ENCODE measurements around the gene WWC1. TPM values are rescaled to one million over a fixed set of nuclear protein-coding genes. Genes with fewer than 3 reads are reported as not detected.

Gene WWC1
- total and polyA plus RNA-seq, 10 of the 15 experiments (the other 5 are each of a cell fraction or from before 2014, with no cell fraction given): 0.50 to 7.8 (median 2.5) TPM

DNA sequence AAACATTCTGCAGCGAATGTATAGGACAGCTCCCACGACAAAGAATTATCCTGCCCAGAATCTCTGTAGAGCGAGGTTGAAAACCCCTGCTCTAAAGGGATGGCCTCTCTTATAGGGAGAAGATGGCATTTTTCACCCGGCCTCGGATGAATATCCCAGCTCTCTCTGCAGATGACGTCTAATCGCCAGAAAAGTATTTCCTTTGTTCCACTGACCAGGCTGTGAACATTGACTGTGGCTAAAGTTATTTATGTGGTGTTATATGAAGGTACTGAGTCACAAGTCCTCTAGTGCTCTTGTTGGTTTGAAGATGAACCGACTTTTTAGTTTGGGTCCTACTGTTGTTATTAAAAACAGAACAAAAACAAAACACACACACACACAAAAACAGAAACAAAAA, 177.4 kb downstream of the WWC1 start (continued):
- no peak for TF ChIP-seq BMI1 (IDR thresholded peaks at IDR 0.05; ENCODE audit: borderline replicate concordance)

DNA sequence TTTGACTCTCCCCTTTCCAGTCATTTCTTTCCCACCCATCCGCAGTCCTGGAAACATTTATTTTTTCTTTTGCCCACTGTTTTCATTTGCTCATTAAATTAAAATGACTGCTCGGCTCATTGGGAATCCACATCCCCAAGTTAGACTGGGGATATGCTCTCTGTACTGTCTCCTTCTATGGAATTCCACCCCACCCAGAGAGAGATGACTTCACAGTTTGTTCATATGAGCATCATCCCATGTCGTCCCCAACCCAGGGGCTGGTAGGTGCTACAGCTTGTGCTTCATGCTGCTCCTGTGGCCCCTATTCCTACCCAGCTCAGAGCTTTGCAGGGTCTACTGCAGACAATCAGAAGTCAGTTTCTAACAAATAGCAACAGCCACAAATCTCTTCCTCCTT, 178.4 kb downstream of the WWC1 start:
- Histone ChIP-seq H3K79me2 (ENCODE audit: control insufficient read depth, insufficient read depth, low read length) (no peaks in the 10 kb centered on the region), H2AFZ (ENCODE audit: control insufficient read depth, low read depth, low read length) (no peak overlapping the region), H3K9ac (ENCODE audit: control insufficient read depth, insufficient read depth, low read length) (no peak overlapping the region), H3K4me2 (ENCODE audit: control insufficient read depth, insufficient read depth) (no peak overlapping the region), H3K27me3 (replicated peaks in 1 of 2; ENCODE audit: control insufficient read depth in 2 of 2, insufficient read depth in 2 of 2, low read length in 1 of 2) (no peaks in the 10 kb centered on the region), H3K4me3 (no peak overlapping the region), H4K20me1 (ENCODE audit: control insufficient read depth, insufficient read depth) (no peaks in the 10 kb centered on the region), H3K36me3 (ENCODE audit: control insufficient read depth in 2 of 2, insufficient read depth in 2 of 2, low read length in 1 of 2) (no peaks in the 10 kb centered on the region), H3K9me3 (replicated peaks; ENCODE audit: control insufficient read depth, insufficient read depth, low read length) (no peaks in the 10 kb centered on the region), H3K4me1 (ENCODE audit: control insufficient read depth, insufficient read depth, low read length) (no peaks in the 10 kb centered on the region), H3K27ac (ENCODE audit: control insufficient read depth, insufficient read depth) (no peak overlapping the region)
- no peak for ATAC-seq
- in situ Hi-C loops (cut with MboI): no loop called here
- no TSS peak for BruUV-seq (replicated peaks)
- FAIRE-seq: no peak
- CTCF ChIA-PET: interaction anchor here (0.6 kb wide), 2 partner anchors 18 to 27 kb away, joined by 3 read pairs; no protein-coding TSS in a partner anchor
- no peak for DNase-seq (ENCODE audit: low read depth, low spot score)
- RAD21 ChIA-PET (ENCODE audit: unreplicated experiment): no interaction called here
- POLR2A ChIA-PET: interaction anchor here (0.7 kb wide), 1 partner anchor 60 kb away, joined by 3 read pairs; no protein-coding TSS in a partner anchor
- TF ChIP-seq BACH1 (IDR thresholded peaks at IDR 0.05; ENCODE audit: borderline replicate concordance) (no peak), CREB1 (IDR thresholded peaks at IDR 0.05; ENCODE audit: low read depth) (no peak), MTA2 (IDR thresholded peaks at IDR 0.05; ENCODE audit: low read depth) (no peak), ZBTB4 (CRISPR knock-in tag; IDR thresholded peaks at IDR 0.05) (no peak), SRF (IDR thresholded peaks at IDR 0.05; ENCODE audit: low read depth in 2 of 2, low read length in 2 of 2) (no peak), RB1 (IDR thresholded peaks at IDR 0.05; ENCODE audit: borderline replicate concordance) (no peak)
- TF ChIP-seq, protein P1, sequence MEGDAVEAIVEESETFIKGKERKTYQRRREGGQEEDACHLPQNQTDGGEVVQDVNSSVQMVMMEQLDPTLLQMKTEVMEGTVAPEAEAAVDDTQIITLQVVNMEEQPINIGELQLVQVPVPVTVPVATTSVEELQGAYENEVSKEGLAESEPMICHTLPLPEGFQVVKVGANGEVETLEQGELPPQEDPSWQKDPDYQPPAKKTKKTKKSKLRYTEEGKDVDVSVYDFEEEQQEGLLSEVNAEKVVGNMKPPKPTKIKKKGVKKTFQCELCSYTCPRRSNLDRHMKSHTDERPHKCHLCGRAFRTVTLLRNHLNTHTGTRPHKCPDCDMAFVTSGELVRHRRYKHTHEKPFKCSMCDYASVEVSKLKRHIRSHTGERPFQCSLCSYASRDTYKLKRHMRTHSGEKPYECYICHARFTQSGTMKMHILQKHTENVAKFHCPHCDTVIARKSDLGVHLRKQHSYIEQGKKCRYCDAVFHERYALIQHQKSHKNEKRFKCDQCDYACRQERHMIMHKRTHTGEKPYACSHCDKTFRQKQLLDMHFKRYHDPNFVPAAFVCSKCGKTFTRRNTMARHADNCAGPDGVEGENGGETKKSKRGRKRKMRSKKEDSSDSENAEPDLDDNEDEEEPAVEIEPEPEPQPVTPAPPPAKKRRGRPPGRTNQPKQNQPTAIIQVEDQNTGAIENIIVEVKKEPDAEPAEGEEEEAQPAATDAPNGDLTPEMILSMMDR (IDR thresholded peaks at IDR 0.05 in 2 of 3, conservative IDR thresholded peaks at IDR 0.05 in 1 of 3; ENCODE audit: control insufficient read depth in 2 of 3, extremely low read depth in 1 of 3, insufficient read depth in 1 of 3, low read depth in 3 of 3, low read length in 3 of 3): no peak
- SMC1A ChIA-PET (ENCODE audit: uncharacterized antibody, unreplicated experiment): no interaction called here
- intact Hi-C loops (cut with micrococcal nuclease; ENCODE audit: unreplicated experiment): no loop called here
- WGBS (ENCODE audit: insufficient coverage, insufficient replicate concordance, low lambda C conversion rate, missing lambda C conversion rate): 70% methylated on average over 3 of the region's 3 CpGs
